GM12801 (cell line): ENCODE measurements around the gene GPR26.

Source experiments
- CTCF ChIP-seq: IDR thresholded peaks from one replicate; pipeline ENCODE4 v1.5.1; 2011; ENCODE audit warnings: control low read depth; ENCODE audit not compliant: insufficient read length; ENCODE audit errors: extremely low read depth

The GPR26 gene

GRCh38 chr10:123726381-123726780 lies 60.2 kb downstream of the GPR26 start:
- TF ChIP-seq CTCF: no peak

GRCh38 chr10:123726836-123727235 lies 60.7 kb downstream of the GPR26 start:
- no peak for TF ChIP-seq CTCF

- TF ChIP-seq CTCF: no peak
Measured at GRCh38 chr10:123729523-123729922, 63.4 kb downstream of the GPR26 start.

- TF ChIP-seq CTCF: no peak
Measured at GRCh38 chr10:123741146-123741545, 75.0 kb downstream of the GPR26 start.

- no peak for TF ChIP-seq CTCF
Measured at GRCh38 chr10:123741711-123742110, 75.6 kb downstream of the GPR26 start.

GRCh38 chr10:123742751-123743440 lies 76.7 kb downstream of the GPR26 start:
- no peak for TF ChIP-seq CTCF

GRCh38 chr10:123743441-123744223 lies 77.5 kb downstream of the GPR26 start:
- TF ChIP-seq CTCF: no peak
